ENCODE data around the gene INTS1.
A peak's percentile ranks its signal among the peaks of the same experiment; 100 is the strongest.

Gene INTS1, protein sequence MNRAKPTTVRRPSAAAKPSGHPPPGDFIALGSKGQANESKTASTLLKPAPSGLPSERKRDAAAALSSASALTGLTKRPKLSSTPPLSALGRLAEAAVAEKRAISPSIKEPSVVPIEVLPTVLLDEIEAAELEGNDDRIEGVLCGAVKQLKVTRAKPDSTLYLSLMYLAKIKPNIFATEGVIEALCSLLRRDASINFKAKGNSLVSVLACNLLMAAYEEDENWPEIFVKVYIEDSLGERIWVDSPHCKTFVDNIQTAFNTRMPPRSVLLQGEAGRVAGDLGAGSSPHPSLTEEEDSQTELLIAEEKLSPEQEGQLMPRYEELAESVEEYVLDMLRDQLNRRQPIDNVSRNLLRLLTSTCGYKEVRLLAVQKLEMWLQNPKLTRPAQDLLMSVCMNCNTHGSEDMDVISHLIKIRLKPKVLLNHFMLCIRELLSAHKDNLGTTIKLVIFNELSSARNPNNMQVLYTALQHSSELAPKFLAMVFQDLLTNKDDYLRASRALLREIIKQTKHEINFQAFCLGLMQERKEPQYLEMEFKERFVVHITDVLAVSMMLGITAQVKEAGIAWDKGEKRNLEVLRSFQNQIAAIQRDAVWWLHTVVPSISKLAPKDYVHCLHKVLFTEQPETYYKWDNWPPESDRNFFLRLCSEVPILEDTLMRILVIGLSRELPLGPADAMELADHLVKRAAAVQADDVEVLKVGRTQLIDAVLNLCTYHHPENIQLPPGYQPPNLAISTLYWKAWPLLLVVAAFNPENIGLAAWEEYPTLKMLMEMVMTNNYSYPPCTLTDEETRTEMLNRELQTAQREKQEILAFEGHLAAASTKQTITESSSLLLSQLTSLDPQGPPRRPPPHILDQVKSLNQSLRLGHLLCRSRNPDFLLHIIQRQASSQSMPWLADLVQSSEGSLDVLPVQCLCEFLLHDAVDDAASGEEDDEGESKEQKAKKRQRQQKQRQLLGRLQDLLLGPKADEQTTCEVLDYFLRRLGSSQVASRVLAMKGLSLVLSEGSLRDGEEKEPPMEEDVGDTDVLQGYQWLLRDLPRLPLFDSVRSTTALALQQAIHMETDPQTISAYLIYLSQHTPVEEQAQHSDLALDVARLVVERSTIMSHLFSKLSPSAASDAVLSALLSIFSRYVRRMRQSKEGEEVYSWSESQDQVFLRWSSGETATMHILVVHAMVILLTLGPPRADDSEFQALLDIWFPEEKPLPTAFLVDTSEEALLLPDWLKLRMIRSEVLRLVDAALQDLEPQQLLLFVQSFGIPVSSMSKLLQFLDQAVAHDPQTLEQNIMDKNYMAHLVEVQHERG (N-terminal part only)

DNA sequence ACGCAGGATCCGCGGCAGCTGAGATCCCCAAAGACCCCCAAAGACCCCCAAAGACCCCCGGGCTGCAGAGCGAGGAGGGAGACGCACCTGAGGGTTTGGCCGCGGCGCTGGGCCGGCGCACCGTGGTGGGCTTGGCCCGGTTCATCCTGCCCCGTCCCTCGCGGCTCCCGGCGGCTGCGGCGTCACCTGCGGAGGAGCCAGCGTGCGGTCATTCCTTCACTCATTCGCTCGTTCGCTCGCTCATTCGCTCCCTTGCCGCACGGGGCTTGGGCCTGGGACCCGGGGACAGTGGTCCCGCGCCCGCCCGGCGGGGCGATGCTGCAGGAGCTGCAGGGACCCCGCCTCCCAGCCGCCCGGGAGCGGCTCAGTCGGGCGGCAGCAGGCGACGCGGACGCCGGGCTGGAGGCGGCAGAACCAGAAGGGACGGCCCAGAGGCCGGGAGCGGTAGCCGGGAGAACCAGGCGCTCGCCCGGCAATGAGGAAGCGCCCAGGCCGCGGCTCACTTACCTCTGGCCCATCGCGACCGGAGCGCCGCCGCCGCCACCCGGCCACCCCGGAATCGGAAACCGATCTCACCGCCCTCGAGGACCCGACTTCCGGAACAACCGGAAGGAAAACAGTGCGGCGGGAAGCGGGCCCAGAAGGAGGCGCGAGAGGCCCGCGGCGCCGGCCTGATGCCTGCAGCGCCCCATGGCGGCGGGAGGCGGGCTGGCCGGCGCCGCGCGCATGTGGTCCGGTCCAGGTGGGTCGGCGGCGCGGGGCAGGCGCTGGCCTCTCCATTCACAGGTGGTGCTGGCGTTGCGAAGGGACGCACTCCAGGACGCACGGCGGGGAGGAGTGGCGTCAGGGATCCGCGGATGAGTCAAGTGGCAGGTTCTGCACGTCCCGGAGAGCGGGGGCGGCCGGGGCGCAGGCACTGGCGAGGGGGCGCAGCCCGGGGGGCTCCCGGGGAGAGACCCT, at the start of gene INTS1:
INTS1 (minus strand) TSS at position 574 of the 960 bp plus-strand sequence; CDS start at position 145, 429 bp downstream.
- no peaks in the 10 kb centered on the region for H3K27me3 ChIP-seq (ENCODE audit: low read depth)
- DNase-seq (ENCODE audit: low spot score in 2 of 2): peak; percentile 86 to 93
- peaks cover 7% of the 10 kb centered on the region for H3K4me1 ChIP-seq
- no peaks in the 10 kb centered on the region for H3K9me3 ChIP-seq
- H3K4me3 ChIP-seq: peak within 1 kb of the TSS; percentile 86
- in situ Hi-C loops (cut with MboI; ENCODE audit: low sequenced_read_pairs): no loop called here
- peaks cover 31% of the 10 kb centered on the region for H3K36me3 ChIP-seq (replicated peaks)

DNA sequence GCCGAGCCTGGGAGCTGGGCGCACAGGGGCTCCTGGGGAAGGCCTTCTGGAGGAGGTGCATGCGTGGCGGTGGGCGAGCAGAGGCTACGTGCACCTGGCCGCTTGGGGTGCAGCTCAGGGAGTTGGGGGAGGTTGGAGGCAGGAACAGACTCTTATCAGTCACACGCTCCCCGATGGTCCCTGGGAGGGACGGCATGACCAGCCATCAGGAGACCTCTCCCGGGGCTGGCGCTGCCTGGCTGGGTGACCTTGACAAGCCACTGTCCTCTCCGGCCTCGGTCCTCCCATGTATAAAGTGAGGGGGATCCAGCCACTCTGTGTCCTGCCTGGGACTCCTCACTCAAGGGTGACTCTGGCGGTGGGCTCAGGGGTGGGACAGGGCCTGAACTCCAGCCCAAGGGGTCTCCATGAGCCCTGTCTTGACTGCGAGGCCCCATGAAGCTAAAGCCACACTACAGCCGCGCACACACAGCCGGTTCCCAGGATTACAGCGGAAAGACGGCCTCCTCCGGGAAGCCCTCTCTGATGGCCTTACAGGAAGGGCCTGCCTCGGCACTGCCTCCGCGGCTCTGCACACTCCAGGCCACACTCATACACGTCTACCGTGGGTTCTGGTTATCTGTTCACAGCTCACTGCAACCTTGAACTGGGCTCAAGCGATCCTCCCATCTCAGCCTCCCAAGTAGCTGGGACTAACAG, 49.5 kb upstream of the INTS1 start:
- Histone ChIP-seq H3K4me3 (no peak overlapping the region), H3K4me1 (0 out of 2 replicates have a peak, but pooled peaks cover 3% of the 10 kb centered on the region)
- in situ Hi-C loops (cut with MboI; ENCODE audit: low sequenced_read_pairs): no loop called here

DNA sequence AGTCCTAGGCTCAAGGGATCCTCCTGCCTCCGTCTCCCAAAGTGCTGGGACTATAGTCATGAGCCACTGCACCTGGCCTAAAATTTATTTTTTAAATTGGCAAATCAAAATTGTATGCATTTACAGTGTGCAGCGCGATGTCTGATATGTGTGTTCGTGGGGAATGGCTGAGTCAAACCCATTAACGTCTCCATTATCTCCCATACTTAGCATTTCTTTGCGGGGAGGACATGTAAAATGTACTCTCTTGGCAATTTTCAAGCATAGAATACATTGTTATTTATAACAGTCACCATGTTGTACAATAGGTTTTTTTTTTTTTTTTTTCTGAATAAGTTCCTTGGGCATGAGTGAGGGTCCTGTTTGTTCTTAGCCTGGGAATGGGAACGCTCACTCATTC, 48.0 kb upstream of the INTS1 start:
- in situ Hi-C loops (cut with MboI; ENCODE audit: low sequenced_read_pairs): no loop called here
- H3K4me1 ChIP-seq: 0 out of 2 replicates have a peak, but pooled peaks cover 3% of the 10 kb centered on the region

More for the DNA sequence above, 49.5 kb upstream of the INTS1 start:
- no peak for DNase-seq (ENCODE audit: low spot score in 2 of 2)
- no peaks in the 10 kb centered on the region for H3K36me3 ChIP-seq (replicated peaks)
- H3K9me3 ChIP-seq: no peaks in the 10 kb centered on the region
- H3K27me3 ChIP-seq (ENCODE audit: low read depth): no peaks in the 10 kb centered on the region

DNA sequence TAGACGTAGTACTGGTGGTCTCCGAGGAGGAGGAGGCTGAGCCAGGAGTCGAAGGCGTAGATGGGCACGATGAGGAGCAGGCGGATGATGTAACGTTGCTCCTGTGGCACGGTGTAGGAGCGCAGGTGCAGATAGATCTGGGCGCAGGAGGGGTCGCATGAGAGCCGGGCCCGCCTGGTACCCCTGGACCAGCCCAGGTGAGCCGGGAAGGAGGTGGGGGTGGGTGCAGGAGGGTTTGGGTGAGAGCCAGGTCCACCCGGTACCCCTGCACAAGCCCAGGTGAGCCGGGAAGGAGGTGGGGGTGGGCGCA, 46.6 kb upstream of the INTS1 start:
- 0 out of 2 replicates have a peak, but pooled peaks cover 3% of the 10 kb centered on the region for H3K4me1 ChIP-seq
- no peaks in the 10 kb centered on the region for H3K27me3 ChIP-seq (ENCODE audit: low read depth)
- no peak for DNase-seq (ENCODE audit: low spot score in 2 of 2)
- in situ Hi-C loops (cut with MboI; ENCODE audit: low sequenced_read_pairs): no loop called here
- H3K4me3 ChIP-seq: no peak overlapping the region
- no peaks in the 10 kb centered on the region for H3K36me3 ChIP-seq (replicated peaks)
- H3K9me3 ChIP-seq: no peaks in the 10 kb centered on the region

More for the DNA sequence above, 48.0 kb upstream of the INTS1 start:
- H3K27me3 ChIP-seq (ENCODE audit: low read depth): no peaks in the 10 kb centered on the region
- no peaks in the 10 kb centered on the region for H3K9me3 ChIP-seq
- H3K4me3 ChIP-seq: no peak overlapping the region
- no peaks in the 10 kb centered on the region for H3K36me3 ChIP-seq (replicated peaks)
- DNase-seq (ENCODE audit: low spot score in 2 of 2): peak in 1 of 2 experiments; percentile 24

DNA sequence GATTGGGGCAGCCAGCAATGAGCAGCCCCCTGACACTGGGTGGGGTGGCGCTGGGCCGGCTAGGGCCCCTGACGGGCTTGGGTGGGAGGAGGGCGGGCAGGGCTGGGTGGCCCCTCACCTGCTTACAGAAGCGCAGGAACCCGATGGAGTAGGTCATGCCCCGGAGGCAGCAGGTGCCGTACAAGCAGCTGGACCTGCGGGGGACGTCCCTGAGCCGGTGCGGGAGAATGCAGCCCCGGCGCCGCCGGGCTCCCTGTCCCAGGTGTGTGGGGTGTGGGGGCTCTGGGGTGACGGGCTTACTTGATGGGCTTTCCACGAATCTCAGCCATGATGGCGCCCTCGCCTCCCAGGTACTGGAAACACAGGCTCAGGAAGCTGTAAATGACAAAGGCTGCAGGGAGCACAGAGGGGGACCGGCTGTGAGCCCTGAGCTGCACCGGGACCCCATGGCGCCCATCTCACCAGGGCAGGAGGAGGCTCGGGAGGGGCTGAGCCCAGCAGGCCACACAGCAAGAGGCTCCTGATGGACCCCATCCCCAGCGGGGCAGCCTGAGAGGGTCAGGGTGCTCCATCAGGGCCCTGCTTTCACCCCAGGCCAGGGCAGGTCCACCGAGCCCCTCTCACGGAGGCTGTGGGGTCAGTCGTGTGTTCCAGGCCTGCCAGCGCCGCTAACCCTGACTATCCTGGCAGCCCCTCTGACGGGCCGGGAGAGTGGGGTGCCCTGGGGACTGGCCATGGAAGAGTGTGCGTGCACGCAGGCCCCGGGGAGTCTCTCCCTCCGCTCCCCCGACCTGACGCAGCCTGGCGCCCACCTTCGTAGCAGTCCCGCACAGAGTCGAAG, 46.0 kb upstream of the INTS1 start:
- no peaks in the 10 kb centered on the region for H3K9me3 ChIP-seq
- H3K4me3 ChIP-seq: no peak overlapping the region
- H3K27me3 ChIP-seq (ENCODE audit: low read depth): no peaks in the 10 kb centered on the region
- no peak for DNase-seq (ENCODE audit: low spot score in 2 of 2)
- no peaks in the 10 kb centered on the region for H3K36me3 ChIP-seq (replicated peaks)
- 0 out of 2 replicates have a peak, but pooled peaks cover 3% of the 10 kb centered on the region for H3K4me1 ChIP-seq
- in situ Hi-C loops (cut with MboI; ENCODE audit: low sequenced_read_pairs): no loop called here

DNA sequence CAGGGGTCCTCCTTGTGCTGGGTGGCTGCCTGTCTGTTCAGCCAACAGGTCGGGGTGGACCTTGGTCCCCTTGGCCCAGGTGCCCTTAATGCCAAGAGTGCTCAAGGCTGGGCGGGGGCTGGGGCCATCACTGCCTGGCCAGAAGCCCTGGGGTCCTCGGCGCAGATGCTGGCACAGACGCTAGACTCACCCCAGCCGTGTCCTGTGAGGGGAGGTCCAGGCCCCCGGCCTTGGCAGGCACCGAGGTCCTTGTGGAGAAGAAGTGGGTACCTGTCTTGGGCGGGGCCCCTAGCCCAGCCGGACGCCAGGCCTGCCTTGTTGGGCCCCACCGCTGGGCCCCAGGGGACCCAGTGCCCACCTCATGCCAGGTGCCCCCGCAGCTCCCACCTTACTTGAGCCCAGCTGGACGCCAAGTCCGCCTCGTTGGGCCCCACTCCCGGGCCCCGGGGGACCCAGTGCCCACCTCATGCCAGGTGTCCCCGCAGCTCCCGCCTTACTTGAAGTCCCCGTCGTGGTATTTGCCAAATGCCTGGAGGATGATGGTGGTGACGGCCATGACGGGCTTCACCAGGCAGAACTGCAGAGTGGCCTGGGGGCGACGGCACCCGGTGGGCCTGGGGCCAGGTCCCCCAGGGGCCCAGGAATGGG, 45.3 kb upstream of the INTS1 start:
- H3K27me3 ChIP-seq (ENCODE audit: low read depth): no peaks in the 10 kb centered on the region
- H3K36me3 ChIP-seq (replicated peaks): no peaks in the 10 kb centered on the region
- in situ Hi-C loops (cut with MboI; ENCODE audit: low sequenced_read_pairs): no loop called here
- H3K9me3 ChIP-seq: no peaks in the 10 kb centered on the region
- no peak overlapping the region for H3K4me3 ChIP-seq
- 0 out of 2 replicates have a peak, but pooled peaks cover 3% of the 10 kb centered on the region for H3K4me1 ChIP-seq
- DNase-seq (ENCODE audit: low spot score in 2 of 2): no peak

DNA sequence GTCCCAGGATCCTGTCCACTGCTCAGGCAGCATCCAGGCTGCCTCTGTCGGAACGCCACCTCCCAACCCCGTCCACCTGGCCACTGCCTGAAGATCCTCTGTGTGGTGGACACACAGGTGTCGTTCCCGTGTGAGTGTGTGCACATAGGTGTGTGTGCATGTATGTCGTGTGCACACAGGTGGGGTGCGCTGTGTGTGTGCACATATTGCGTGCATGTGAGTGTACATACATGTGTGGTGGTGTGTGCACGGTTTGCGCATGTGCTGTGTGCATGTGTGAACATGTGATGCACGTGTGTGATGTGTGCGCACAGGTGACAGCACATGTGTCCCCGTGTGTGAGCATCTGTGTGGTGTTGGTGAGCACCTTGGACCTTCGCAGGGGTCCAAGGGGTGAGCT, 44.8 kb upstream of the INTS1 start:
- DNase-seq (ENCODE audit: low spot score in 2 of 2): no peak
- Histone ChIP-seq H3K9me3 (no peaks in the 10 kb centered on the region), H3K4me1 (0 out of 2 replicates have a peak, but pooled peaks cover 3% of the 10 kb centered on the region), H3K27me3 (ENCODE audit: low read depth) (no peaks in the 10 kb centered on the region), H3K36me3 (replicated peaks) (no peaks in the 10 kb centered on the region), H3K4me3 (no peak overlapping the region)
- in situ Hi-C loops (cut with MboI; ENCODE audit: low sequenced_read_pairs): no loop called here

DNA sequence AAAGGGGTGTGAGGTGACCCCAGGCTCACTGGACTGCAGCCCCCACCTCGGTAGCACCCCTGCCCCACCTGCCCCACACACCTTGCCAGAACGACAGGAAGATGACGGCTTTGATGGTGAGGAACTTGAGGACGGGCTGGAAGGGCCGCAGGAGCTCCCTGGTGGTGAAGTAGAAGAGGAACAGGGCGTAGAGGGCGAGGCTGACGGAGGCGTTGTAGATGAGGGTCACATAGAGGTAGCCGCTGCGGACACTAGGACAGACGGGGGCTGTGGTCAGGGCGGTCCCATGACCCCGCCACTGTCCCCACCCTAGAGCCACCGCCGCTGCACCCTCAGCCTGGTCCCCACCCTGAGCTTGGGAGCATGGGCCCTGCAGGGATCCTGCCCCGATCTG, 44.2 kb upstream of the INTS1 start:
- peak in 1 of 2 experiments; percentile 30 for DNase-seq (ENCODE audit: low spot score in 2 of 2)
- Histone ChIP-seq H3K4me1 (0 out of 2 replicates have a peak, but pooled peaks cover 3% of the 10 kb centered on the region), H3K27me3 (ENCODE audit: low read depth) (no peaks in the 10 kb centered on the region), H3K4me3 (no peak overlapping the region), H3K36me3 (replicated peaks) (no peaks in the 10 kb centered on the region), H3K9me3 (no peaks in the 10 kb centered on the region)
- in situ Hi-C loops (cut with MboI; ENCODE audit: low sequenced_read_pairs): no loop called here

DNA sequence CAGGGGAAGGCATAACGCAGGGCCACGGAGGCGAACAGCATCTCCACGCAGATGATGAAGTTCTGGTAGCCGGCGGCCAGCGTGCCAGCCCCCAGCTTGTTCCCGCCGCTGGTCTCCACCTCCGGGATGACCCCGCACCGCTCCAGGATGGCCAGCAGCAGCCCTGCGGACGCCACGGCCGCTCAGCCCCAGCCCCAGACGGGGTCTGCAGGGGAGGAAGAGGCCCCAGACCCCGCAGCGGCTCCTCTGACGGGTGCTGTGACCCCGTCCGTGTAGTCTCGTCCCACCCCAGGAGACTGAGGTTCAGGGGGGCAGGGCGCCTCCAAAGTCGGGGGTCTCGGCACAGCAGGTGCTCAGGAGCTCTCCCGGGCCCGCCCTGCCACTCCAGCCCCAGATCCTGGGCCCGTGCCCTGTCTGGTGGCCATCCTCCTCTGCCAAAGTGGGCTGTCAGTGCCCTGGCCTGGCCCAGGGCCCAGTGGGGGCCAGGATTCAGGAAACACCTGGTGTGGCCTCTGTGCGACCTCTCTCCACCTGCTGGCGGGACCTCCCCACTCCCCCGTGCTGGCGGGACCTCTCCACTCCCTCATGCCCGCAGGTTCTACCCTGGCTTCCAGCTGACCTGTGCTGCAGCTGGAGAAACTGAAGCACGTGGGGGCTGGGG, 43.7 kb upstream of the INTS1 start:
- H3K36me3 ChIP-seq (replicated peaks): no peaks in the 10 kb centered on the region
- no peaks in the 10 kb centered on the region for H3K9me3 ChIP-seq
- no peak overlapping the region for H3K4me3 ChIP-seq
- H3K4me1 ChIP-seq: 0 out of 2 replicates have a peak, but pooled peaks cover 3% of the 10 kb centered on the region
- DNase-seq (ENCODE audit: low spot score in 2 of 2): no peak
- in situ Hi-C loops (cut with MboI; ENCODE audit: low sequenced_read_pairs): no loop called here
- H3K27me3 ChIP-seq (ENCODE audit: low read depth): no peaks in the 10 kb centered on the region

DNA sequence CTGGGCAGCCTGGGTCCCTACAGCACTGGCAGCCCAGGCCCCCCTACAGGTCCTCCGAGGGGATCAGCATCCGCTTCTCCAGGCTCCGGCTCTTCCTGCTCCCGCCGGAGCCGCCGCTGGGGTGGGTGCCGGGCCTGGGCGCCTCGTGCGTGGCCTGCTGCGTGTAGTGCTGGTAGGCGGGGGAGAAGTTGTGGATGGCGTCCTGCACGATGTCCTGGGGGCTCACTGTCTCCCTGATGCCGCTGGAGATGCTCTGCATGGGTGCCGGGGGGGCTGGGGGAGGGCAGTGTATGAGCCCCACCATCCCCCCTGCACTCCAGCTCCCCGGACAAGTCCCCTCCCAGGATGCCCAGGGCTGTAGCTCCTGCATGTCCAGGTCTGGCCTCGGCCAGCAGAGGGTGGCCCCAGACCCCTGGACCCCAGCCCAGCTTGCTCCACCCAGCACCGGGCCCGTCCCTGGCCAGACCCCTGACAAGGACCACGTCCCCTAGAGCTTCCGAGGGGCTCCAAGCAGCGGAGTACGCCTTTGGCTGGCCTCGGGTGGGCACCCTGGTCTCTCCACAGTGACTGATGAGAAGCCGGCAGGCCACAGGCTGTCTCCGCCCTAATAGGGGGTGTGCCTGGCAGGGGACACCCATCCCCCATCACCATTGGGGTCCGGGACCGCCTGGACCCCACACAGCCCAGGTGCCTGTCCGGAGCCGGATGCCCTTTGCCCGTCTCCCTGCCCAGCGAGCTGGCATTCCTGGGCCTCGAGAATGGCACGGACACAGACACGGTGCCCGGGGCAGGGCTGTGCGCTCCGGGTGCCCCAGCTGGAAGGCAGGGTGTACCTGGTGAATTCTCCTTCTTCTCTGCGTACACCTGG, 43.0 kb upstream of the INTS1 start:
- Histone ChIP-seq H3K4me1 (0 out of 2 replicates have a peak, but pooled peaks cover 2% of the 10 kb centered on the region), H3K36me3 (replicated peaks) (no peaks in the 10 kb centered on the region), H3K9me3 (no peaks in the 10 kb centered on the region), H3K4me3 (no peak overlapping the region), H3K27me3 (ENCODE audit: low read depth) (no peaks in the 10 kb centered on the region)
- in situ Hi-C loops (cut with MboI; ENCODE audit: low sequenced_read_pairs): no loop called here
- DNase-seq (ENCODE audit: low spot score in 2 of 2): no peak
